H9 (cell line): ENCODE measurements around the gene NQO1. TPM values are rescaled to one million over a fixed set of nuclear protein-coding genes. Genes with fewer than 3 reads are reported as not detected.

Experiments used
- DNase-seq: peaks from one replicate; pipeline ENCODE4 v3.0.0-alpha.2; 2017
- H2AFZ ChIP-seq: one replicate; pipeline ENCODE4 v1.6.1; 2013; ENCODE audit warnings: mild to moderate bottlenecking, low read length, control low read depth, moderate library complexity
- H2AK5ac ChIP-seq: 2 replicates; pipeline ENCODE4 v1.6.1; 2013; ENCODE audit warnings: low read length, control low read depth, mixed read lengths; ENCODE audit not compliant: insufficient read length
- H2BK120ac ChIP-seq: one replicate; pipeline ENCODE4 v1.6.1; 2013; ENCODE audit warnings: low read depth, mild to moderate bottlenecking, low read length, control low read depth, inconsistent platforms; ENCODE audit not compliant: poor library complexity, severe bottlenecking
- H2BK12ac ChIP-seq: 2 replicates; pipeline ENCODE4 v1.6.1; 2013; ENCODE audit warnings: low read length, control low read depth, mixed read lengths, low read depth; ENCODE audit not compliant: insufficient read length
- H2BK15ac ChIP-seq: 2 replicates; pipeline ENCODE4 v1.6.1; 2013; ENCODE audit warnings: low read depth, low read length, control low read depth
- H2BK20ac ChIP-seq: one replicate; pipeline ENCODE4 v1.6.1; 2013; ENCODE audit warnings: low read depth, mild to moderate bottlenecking, low read length, control low read depth, inconsistent platforms; ENCODE audit not compliant: poor library complexity, severe bottlenecking
- H2BK5ac ChIP-seq: 2 replicates; pipeline ENCODE4 v1.6.1; 2013; ENCODE audit warnings: low read length, control low read depth, mixed read lengths; ENCODE audit not compliant: insufficient read length
- H3K14ac ChIP-seq: 2 replicates; pipeline ENCODE4 v1.6.1; 2013; ENCODE audit warnings: low read length, control low read depth; ENCODE audit not compliant: insufficient read depth
- H3K18ac ChIP-seq: 2 replicates; pipeline ENCODE4 v1.6.1; 2013; ENCODE audit warnings: low read depth, mild to moderate bottlenecking, mixed read lengths, low read length, control low read depth; ENCODE audit not compliant: insufficient read length
- H3K23ac ChIP-seq: 2 replicates; pipeline ENCODE4 v1.6.1; 2013; ENCODE audit warnings: low read length, control low read depth, mixed read lengths, low read depth; ENCODE audit not compliant: insufficient read length
- H3K23me2 ChIP-seq: 2 replicates; pipeline ENCODE4 v1.6.1; 2013; ENCODE audit warnings: low read depth, mild to moderate bottlenecking, mixed read lengths, low read length, control low read depth; ENCODE audit not compliant: insufficient read length, poor library complexity, severe bottlenecking
- H3K27ac ChIP-seq: 2 replicates; pipeline ENCODE4 v1.5.1; 2013; ENCODE audit warnings: low read length, control low read depth, mixed read lengths, low read depth; ENCODE audit not compliant: insufficient read length
- H3K27me3 ChIP-seq: 2 replicates; pipeline ENCODE4 v1.6.1; 2013; ENCODE audit warnings: low read length, control low read depth, inconsistent platforms; ENCODE audit not compliant: insufficient read depth
- H3K4ac ChIP-seq: 2 replicates; pipeline ENCODE4 v1.6.1; 2013; ENCODE audit warnings: low read depth, mild to moderate bottlenecking, control low read depth, inconsistent platforms, low read length, moderate library complexity
- H3K4me1 ChIP-seq: 2 replicates; pipeline ENCODE4 v1.6.1; 2013; ENCODE audit warnings: low read length, control low read depth, inconsistent platforms; ENCODE audit not compliant: insufficient read depth
- H3K4me2 ChIP-seq: 2 replicates; pipeline ENCODE4 v1.6.1; 2013; ENCODE audit warnings: low read length, control low read depth, mixed read lengths; ENCODE audit not compliant: insufficient read length, insufficient read depth
- H3K56ac ChIP-seq: 2 replicates; pipeline ENCODE4 v1.6.1; 2013; ENCODE audit warnings: low read depth, mild to moderate bottlenecking, mixed read lengths, low read length, control low read depth; ENCODE audit not compliant: insufficient read length
- H3K79me1 ChIP-seq: 2 replicates; pipeline ENCODE4 v1.6.1; 2013; ENCODE audit warnings: low read depth, mild to moderate bottlenecking, moderate library complexity, low read length, control low read depth, inconsistent platforms; ENCODE audit not compliant: insufficient read depth, poor library complexity, severe bottlenecking
- H3K79me2 ChIP-seq: 2 replicates; pipeline ENCODE4 v1.6.1; 2013; ENCODE audit warnings: low read length, control low read depth, inconsistent platforms; ENCODE audit not compliant: insufficient read depth
- H3K9ac ChIP-seq: 2 replicates; pipeline ENCODE4 v1.6.1; 2013; ENCODE audit warnings: low read length, control low read depth, mixed read lengths; ENCODE audit not compliant: insufficient read length; ENCODE audit errors: extremely low read depth
- H3K9me3 ChIP-seq: one replicate; pipeline ENCODE4 v1.6.1; 2013; ENCODE audit warnings: low read depth, low read length, inconsistent platforms; ENCODE audit not compliant: control insufficient read depth
- H3T11ph ChIP-seq: one replicate; pipeline ENCODE4 v1.6.1; 2013; ENCODE audit warnings: mild to moderate bottlenecking, low read length, control low read depth, inconsistent platforms
- H4K20me1 ChIP-seq: one replicate; pipeline ENCODE4 v1.6.1; 2013; ENCODE audit not compliant: control insufficient read depth, insufficient read length, insufficient read depth
- H4K5ac ChIP-seq: 2 replicates; pipeline ENCODE4 v1.6.1; 2013; ENCODE audit warnings: low read depth, mild to moderate bottlenecking, mixed read lengths, low read length, control low read depth; ENCODE audit not compliant: insufficient read length
- H4K8ac ChIP-seq: replicated peaks from 2 replicates; pipeline ENCODE4 v1.6.1; 2013; ENCODE audit warnings: low read length, control low read depth, mixed read lengths, low read depth; ENCODE audit not compliant: insufficient read length
- H4K91ac ChIP-seq: 2 replicates; pipeline ENCODE4 v1.6.1; 2013; ENCODE audit warnings: low read depth, mild to moderate bottlenecking, moderate library complexity, mixed read lengths, low read length, control low read depth; ENCODE audit not compliant: insufficient read length
- H3K27ac Mint-ChIP-seq, 3 experiments: 2 replicates in 2 of 3; 3 replicates in 1 of 3; pipeline ENCODE4 v1.8.0; 2020 to 2021; ENCODE audit warnings: mixed read lengths in 3 of 3, mild to moderate bottlenecking in 1 of 3, moderate library complexity in 1 of 3
- H3K27me3 Mint-ChIP-seq: 2 replicates; pipeline ENCODE4 v1.8.0; 2021; ENCODE audit warnings: low read depth, mild to moderate bottlenecking, moderate library complexity, mixed read lengths
- H3K36me3 Mint-ChIP-seq, 3 experiments: 2 replicates in 2 of 3; 3 replicates in 1 of 3; pipeline ENCODE4 v1.8.0; 2020 to 2021; ENCODE audit warnings: low read depth in 3 of 3, mixed read lengths in 3 of 3; ENCODE audit not compliant: insufficient read depth in 1 of 3
- H3K4me1 Mint-ChIP-seq, 2 experiments: 2 replicates each; pipeline ENCODE4 v1.8.0; 2020; ENCODE audit warnings: mixed read lengths in 2 of 2
- H3K4me3 Mint-ChIP-seq, 2 experiments: 2 replicates in 1 of 2; 3 replicates in 1 of 2; pipeline ENCODE4 v1.8.0; 2020 to 2021; ENCODE audit warnings: mild to moderate bottlenecking in 2 of 2, mixed read lengths in 2 of 2, moderate library complexity in 1 of 2
- H3K9me3 Mint-ChIP-seq, 2 experiments: 2 replicates in 1 of 2; 3 replicates in 1 of 2; pipeline ENCODE4 v1.8.0; 2020; ENCODE audit warnings: mild to moderate bottlenecking in 2 of 2, mixed read lengths in 2 of 2, moderate library complexity in 1 of 2
- CTCF ChIP-seq: fragments of 200-600 bp; sonication (generic); conservative IDR thresholded peaks from 3 replicates; pipeline ENCODE4 v1.8.0; 2021; ENCODE audit warnings: antibody characterized with exemption, mild to moderate bottlenecking
- WGBS: extraction: QIAGEN DNeasy Blood & Tissue Kit; methylation state at CpG from one replicate; pipeline ENCODE4 v1.1.7; 2013; ENCODE audit warnings: missing lambda C conversion rate, low lambda C conversion rate, mixed read lengths; ENCODE audit not compliant: insufficient read length; ENCODE audit errors: extremely low coverage; 5-methylcytosine and 5-hydroxymethylcytosine counted together
- total RNA-seq: library from RNA; stranded (reverse); gene quantifications from 2 replicates; pipeline ENCODE4 v1.2.1, GENCODE V29; 2021

NQO1 gene
- total RNA-seq, 1 experiment from 2014 or later, result 64.6 TPM

GRCh38 chr16:69662901-69663300, 63.5 kb downstream of the NQO1 start:
- DNase-seq, result no peak
- Mint-ChIP-seq H3K4me3 (no peak overlapping the region; a peak in 1 of 5 replicates), H3K27me3 (no peaks in the 10 kb centered on the region), H3K4me1 (no peaks in the 10 kb centered on the region), H3K36me3 (peaks cover 9 to 32% (median 13%) of the 10 kb centered on the region in 3 experiments), H3K9me3 (no peaks in the 10 kb centered on the region), H3K27ac (peak overlapping the region in 1 of 3 experiments; percentile 35; a peak in 1 of 7 replicates)
- TF ChIP-seq CTCF, result no peak
- Histone ChIP-seq H3K4me2 (no peak overlapping the region), H3K18ac (no peak overlapping the region), H4K91ac (no peak overlapping the region), H3K4me1 (no peaks in the 10 kb centered on the region), H4K8ac (no peak overlapping the region), H2BK20ac (no peak overlapping the region), H2BK12ac (no peak overlapping the region), H3K79me2 (no peaks in the 10 kb centered on the region), H3K14ac (no peak overlapping the region), H4K20me1 (no peaks in the 10 kb centered on the region), H3K9me3 (no peaks in the 10 kb centered on the region), H3K4ac (no peak overlapping the region), H4K5ac (no peak overlapping the region), H3K27me3 (no peaks in the 10 kb centered on the region), H3K23ac (no peak overlapping the region), H3K9ac (no peak overlapping the region), H3K23me2 (no peaks in the 10 kb centered on the region), H3K27ac (no peak overlapping the region), H3K79me1 (no peaks in the 10 kb centered on the region), H2BK15ac (no peak overlapping the region), H2AK5ac (no peak overlapping the region), H3T11ph (no peak overlapping the region), H2BK5ac (no peak overlapping the region), H2AFZ (no peak overlapping the region), H2BK120ac (no peak overlapping the region), H3K56ac (no peak overlapping the region)
- whole genome bisulfite sequencing, result no CpG with 5 or more reads among the region's 1 CpG
